IMR-90 (cell line): ENCODE results near the gene CDK12. TPM values are rescaled to one million over a fixed set of nuclear protein-coding genes. Genes with fewer than 3 reads are reported as not detected.

Experiments used
- ATAC-seq: fragments of 200-7000 bp; cut with Tn5 transposase; 2 replicates; pipeline ENCODE4 v1.9.1; 2020; ENCODE audit warnings: low read depth, mild to moderate bottlenecking, moderate library complexity
- BruUV-seq: library from RNA; stranded (reverse); fragments of 400-500 nt; replicated peaks from 2 replicates; lab custom pipeline; 2021; lab: Mats Ljungman, UMichigan
- CTCF ChIA-PET: fragments of 300-600 bp; formaldehyde crosslinking; extraction: SDS; loops from one replicate; lab custom pipeline; 2021; ENCODE audit warnings: antibody characterized with exemption; lab: Yijun Ruan, JAX
- POLR2A ChIA-PET: fragments of 300-600 bp; sonication (Branson Sonifier 250); formaldehyde crosslinking; loops from one replicate; lab custom pipeline; 2022; ENCODE audit warnings: antibody characterized with exemption; ENCODE audit not compliant: unreplicated experiment; lab: Charles Lee
- DNase-seq: peaks from one replicate; pipeline ENCODE4 v3.0.0; 2013
- H2AFZ ChIP-seq: replicated peaks from 2 replicates; pipeline ENCODE3; 2013; ENCODE audit warnings: low read length, mild to moderate bottlenecking; ENCODE audit not compliant: poor library complexity
- H2AK5ac ChIP-seq: 2 replicates; pipeline ENCODE4 v1.6.1; 2013; ENCODE audit warnings: low read depth, low read length, inconsistent platforms
- H2AK9ac ChIP-seq: replicated peaks from 2 replicates; pipeline ENCODE3; 2013; ENCODE audit warnings: mild to moderate bottlenecking, low read depth, low read length, moderate library complexity; ENCODE audit not compliant: poor library complexity
- H2BK120ac ChIP-seq: 2 replicates; pipeline ENCODE4 v1.6.1; 2013; ENCODE audit warnings: low read depth, low read length, inconsistent platforms
- H2BK15ac ChIP-seq: 3 replicates; pipeline ENCODE4 v1.6.1; 2013; ENCODE audit warnings: low read depth, low read length, inconsistent platforms
- H2BK20ac ChIP-seq: 2 replicates; pipeline ENCODE4 v1.6.1; 2013; ENCODE audit warnings: low read depth, mild to moderate bottlenecking, inconsistent platforms, low read length, moderate library complexity
- H2BK5ac ChIP-seq: 2 replicates; pipeline ENCODE4 v1.6.1; 2013; ENCODE audit warnings: mild to moderate bottlenecking, low read depth, low read length, inconsistent platforms; ENCODE audit not compliant: poor library complexity, severe bottlenecking
- H3K14ac ChIP-seq: replicated peaks from 2 replicates; pipeline ENCODE4 v1.6.1; 2013; ENCODE audit warnings: low read depth, low read length, inconsistent platforms
- H3K18ac ChIP-seq: 2 replicates; pipeline ENCODE4 v1.6.1; 2013; ENCODE audit warnings: low read depth, low read length, control low read depth
- H3K23ac ChIP-seq: 2 replicates; pipeline ENCODE4 v1.6.1; 2013; ENCODE audit warnings: low read depth, low read length, inconsistent platforms
- H3K27ac ChIP-seq: 2 replicates; pipeline ENCODE4 v1.5.1; 2013; ENCODE audit warnings: mild to moderate bottlenecking, control low read depth, low read length; ENCODE audit not compliant: insufficient read depth
- H3K27me3 ChIP-seq: 2 replicates; pipeline ENCODE4 v1.6.1; 2013; ENCODE audit warnings: low read length; ENCODE audit not compliant: control insufficient read depth, insufficient read depth
- H3K36me3 ChIP-seq: 2 replicates; pipeline ENCODE4 v1.6.1; 2013; ENCODE audit warnings: low read length, mixed read lengths; ENCODE audit not compliant: control insufficient read depth, insufficient read depth
- H3K4ac ChIP-seq: 2 replicates; pipeline ENCODE4 v1.6.1; 2013; ENCODE audit warnings: low read depth, low read length, inconsistent platforms
- H3K4me1 ChIP-seq: 2 replicates; pipeline ENCODE4 v1.6.1; 2013; ENCODE audit warnings: low read length, mixed read lengths; ENCODE audit not compliant: control insufficient read depth, insufficient read depth
- H3K4me2 ChIP-seq: 2 replicates; pipeline ENCODE4 v1.6.1; 2013; ENCODE audit warnings: low read depth, mild to moderate bottlenecking, control low read depth, low read length, moderate library complexity
- H3K4me3 ChIP-seq: 2 replicates; pipeline ENCODE4 v1.5.1; 2013; ENCODE audit warnings: low read depth, mild to moderate bottlenecking, control low read depth, low read length, moderate library complexity; ENCODE audit not compliant: insufficient read depth
- H3K56ac ChIP-seq: 2 replicates; pipeline ENCODE4 v1.6.1; 2013; ENCODE audit warnings: low read length, inconsistent platforms; ENCODE audit not compliant: insufficient read depth; ENCODE audit errors: extremely low read depth
- H3K79me1 ChIP-seq, 2 experiments: 2 replicates each; pipeline ENCODE4 v1.6.1; 2013; ENCODE audit warnings: low read length in 2 of 2, inconsistent platforms in 1 of 2, low read depth in 1 of 2
- H3K9ac ChIP-seq: 2 replicates; pipeline ENCODE4 v1.6.1; 2013; ENCODE audit warnings: low read depth, low read length, control low read depth
- H3K9me1 ChIP-seq: 2 replicates; pipeline ENCODE4 v1.6.1; 2013; ENCODE audit warnings: low read length, inconsistent platforms; ENCODE audit not compliant: insufficient read depth
- H3K9me3 ChIP-seq: 2 replicates; pipeline ENCODE4 v1.6.1; 2013; ENCODE audit warnings: low read length; ENCODE audit not compliant: control insufficient read depth, insufficient read depth
- H4K20me1 ChIP-seq: 2 replicates; pipeline ENCODE4 v1.6.1; 2013; ENCODE audit warnings: low read length, inconsistent platforms; ENCODE audit not compliant: insufficient read depth
- H4K5ac ChIP-seq: 2 replicates; pipeline ENCODE4 v1.6.1; 2013; ENCODE audit warnings: mild to moderate bottlenecking, low read depth, low read length, control low read depth
- H4K8ac ChIP-seq, 2 experiments: 2 replicates each; pipeline ENCODE4 v1.6.1; 2013; ENCODE audit warnings: low read depth in 2 of 2, low read length in 2 of 2, control low read depth in 1 of 2, inconsistent platforms in 1 of 2
- H4K91ac ChIP-seq: 2 replicates; pipeline ENCODE4 v1.6.1; 2013; ENCODE audit warnings: low read depth, low read length, inconsistent platforms; ENCODE audit not compliant: insufficient read depth
- BHLHE40 ChIP-seq: fragments of 150-350 bp; IDR thresholded peaks from 2 replicates; pipeline ENCODE4 v1.6.1; 2016; ENCODE audit warnings: mild to moderate bottlenecking, low read depth, low read length
- CEBPB ChIP-seq: IDR thresholded peaks from 2 replicates; pipeline ENCODE4 v1.6.1; 2012; ENCODE audit warnings: low read depth, low read length, improper control_type of control experiment
- CHD1 ChIP-seq: IDR thresholded peaks from 2 replicates; pipeline ENCODE4 v1.6.1; 2012; ENCODE audit warnings: low read depth, low read length, improper control_type of control experiment
- CTCF ChIP-seq: conservative IDR thresholded peaks from 2 replicates; pipeline ENCODE4 v1.5.1; 2012; ENCODE audit warnings: mild to moderate bottlenecking, low read depth, low read length, improper control_type of control experiment
- ELK1 ChIP-seq: fragments of 150-350 bp; IDR thresholded peaks from 2 replicates; pipeline ENCODE4 v1.6.1; 2016; ENCODE audit warnings: low read depth, mild to moderate bottlenecking, low read length, moderate library complexity, borderline replicate concordance
- FOS ChIP-seq: fragments of 150-350 bp; IDR thresholded peaks from 2 replicates; pipeline ENCODE4 v1.6.1; 2016; ENCODE audit warnings: low read depth, low read length
- MAFK ChIP-seq: IDR thresholded peaks from 2 replicates; pipeline ENCODE4 v1.6.1; 2012; ENCODE audit warnings: low read depth, low read length, improper control_type of control experiment
- MAZ ChIP-seq: IDR thresholded peaks from 2 replicates; pipeline ENCODE4 v1.6.1; 2012; ENCODE audit warnings: low read depth, mild to moderate bottlenecking, low read length, improper control_type of control experiment, moderate library complexity, borderline replicate concordance
- MXI1 ChIP-seq: IDR thresholded peaks from 2 replicates; pipeline ENCODE4 v1.6.1; 2012; ENCODE audit warnings: low read depth, mild to moderate bottlenecking, low read length, moderate library complexity, borderline replicate concordance
- NFE2L2 ChIP-seq: fragments of 150-350 bp; IDR thresholded peaks from 2 replicates; pipeline ENCODE4 v1.6.1; 2016; ENCODE audit warnings: low read depth, mild to moderate bottlenecking, low read length
- POLR2A ChIP-seq: IDR thresholded peaks from 2 replicates; pipeline ENCODE4 v1.6.1; 2012; ENCODE audit warnings: mild to moderate bottlenecking, low read depth, low read length
- RAD21 ChIP-seq: IDR thresholded peaks from 2 replicates; pipeline ENCODE4 v1.6.1; 2012; ENCODE audit warnings: low read length, improper control_type of control experiment
- RCOR1 ChIP-seq: IDR thresholded peaks from 2 replicates; pipeline ENCODE4 v1.6.1; 2012; ENCODE audit warnings: mild to moderate bottlenecking, low read length, improper control_type of control experiment; ENCODE audit not compliant: insufficient replicate concordance
- RFX5 ChIP-seq: IDR thresholded peaks from 2 replicates; pipeline ENCODE4 v1.8.0; 2012; ENCODE audit warnings: low read depth, mild to moderate bottlenecking, low read length, moderate library complexity
- SMC3 ChIP-seq: fragments of 150-350 bp; IDR thresholded peaks from 2 replicates; pipeline ENCODE4 v1.6.1; 2016; ENCODE audit warnings: low read depth, mild to moderate bottlenecking, antibody characterized with exemption, low read length, moderate library complexity
- WGBS, 2 experiments: methylation state at CpG; one replicate each; pipeline versions ENCODE4 v1.1.5 to v1.1.7; 2013; ENCODE audit warnings: missing lambda C conversion rate in 2 of 2; ENCODE audit not compliant: insufficient read length in 1 of 2; ENCODE audit errors: extremely low coverage in 2 of 2; 5-methylcytosine and 5-hydroxymethylcytosine counted together
- dilution Hi-C: fragments of 300-500 bp; cut with HindIII; formaldehyde crosslinking; loops from one replicate; pipeline ENCODE4 v1.14.3; 2018; ENCODE audit warnings: low sequenced_read_pairs; ENCODE audit not compliant: unreplicated experiment
- in situ Hi-C: fragments of 300-500 bp; cut with MboI; formaldehyde crosslinking; loops from 3 replicates; pipeline ENCODE4 v1.14.3; 2019; ENCODE audit warnings: low sequenced_read_pairs, inconsistent platforms, mixed read lengths
- intact Hi-C: fragments of 100-400 bp; cut with micrococcal nuclease; formaldehyde crosslinking; loops from 2 replicates; pipeline ENCODE4 v1.10.0; 2022
- polyA plus RNA-seq, 3 experiments: library from polyadenylated mRNA; depleted of rRNA; stranded (reverse); fragments of >200 nt; gene quantifications; 2 replicates each; pipeline ENCODE4 v1.2.3, GENCODE V29; 2012; ENCODE audit warnings: low replicate concordance in 1 of 3
- total RNA-seq: library from RNA; depleted of rRNA; stranded (reverse); fragments of >200 nt; gene quantifications from 2 replicates; pipeline ENCODE4 v1.2.3, GENCODE V29; 2012
- TF ChIP-seq, protein P1 (sequence below): fragments of 150-350 bp; IDR thresholded peaks from 2 replicates; pipeline ENCODE4 v1.6.1; 2017; ENCODE audit warnings: mild to moderate bottlenecking, antibody characterized with exemption, low read length, low read depth

The CDK12 gene
- total and polyA plus RNA-seq, 2 of the 4 experiments (the other 2 are of a cell fraction): 16.1 to 27.1 TPM

- no peak overlapping the region for H3K56ac ChIP-seq
- no peak overlapping the region for H4K8ac ChIP-seq
- no TSS peak for BruUV-seq
- H3K4me2 ChIP-seq: no peak overlapping the region
- H2AK5ac ChIP-seq: no peak overlapping the region
- TF ChIP-seq, protein P1, sequence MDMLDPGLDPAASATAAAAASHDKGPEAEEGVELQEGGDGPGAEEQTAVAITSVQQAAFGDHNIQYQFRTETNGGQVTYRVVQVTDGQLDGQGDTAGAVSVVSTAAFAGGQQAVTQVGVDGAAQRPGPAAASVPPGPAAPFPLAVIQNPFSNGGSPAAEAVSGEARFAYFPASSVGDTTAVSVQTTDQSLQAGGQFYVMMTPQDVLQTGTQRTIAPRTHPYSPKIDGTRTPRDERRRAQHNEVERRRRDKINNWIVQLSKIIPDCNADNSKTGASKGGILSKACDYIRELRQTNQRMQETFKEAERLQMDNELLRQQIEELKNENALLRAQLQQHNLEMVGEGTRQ: no peak
- TF ChIP-seq POLR2A (no peak), CTCF (no peak), ELK1 (no peak), MAZ (no peak), MAFK (no peak), FOS (no peak), SMC3 (no peak), RCOR1 (no peak), MXI1 (no peak), CEBPB (no peak), NFE2L2 (no peak), BHLHE40 (no peak), RFX5 (no peak), CHD1 (no peak), RAD21 (no peak)
- no peak overlapping the region for H3K4me3 ChIP-seq
- WGBS, 2 experiments: no CpG with 5 or more reads among the region's 2 CpGs
- no peak overlapping the region for H2BK5ac ChIP-seq
- H2BK20ac ChIP-seq: no peak overlapping the region
- H3K18ac ChIP-seq: no peak overlapping the region
- in situ Hi-C loops: no loop called here
- no peak overlapping the region for H2AFZ ChIP-seq
- no peak overlapping the region for H3K9ac ChIP-seq
- no peaks in the 10 kb centered on the region for H3K9me3 ChIP-seq
- H2AK9ac ChIP-seq: no peak overlapping the region
- H4K20me1 ChIP-seq: no peaks in the 10 kb centered on the region
- dilution Hi-C loops: no loop called here
- CTCF ChIA-PET: interaction anchor here (0.6 kb wide), 1 partner anchor 282 kb away, joined by 3 read pairs; no protein-coding TSS in a partner anchor
- POLR2A ChIA-PET: no interaction called here
- no peaks in the 10 kb centered on the region for H3K4me1 ChIP-seq
- no peak overlapping the region for H3K27ac ChIP-seq
- H2BK15ac ChIP-seq: no peak overlapping the region
- ATAC-seq (no peak), DNase-seq (no peak)
- H4K5ac ChIP-seq: no peak overlapping the region
- H3K79me1 ChIP-seq: no peaks in the 10 kb centered on the region
- no peak overlapping the region for H3K23ac ChIP-seq
- 0 out of 2 replicates have a peak, but pooled peaks cover 4% of the 10 kb centered on the region for H3K9me1 ChIP-seq
- H3K14ac ChIP-seq: no peak overlapping the region
- no peak overlapping the region for H3K4ac ChIP-seq
- no peaks in the 10 kb centered on the region for H3K36me3 ChIP-seq
- H4K91ac ChIP-seq: no peak overlapping the region
- no peak overlapping the region for H2BK120ac ChIP-seq
- H3K27me3 ChIP-seq: peaks cover 29% of the 10 kb centered on the region
- intact Hi-C loops: no loop called here
Observed at GRCh38 chr17:39578272-39578671, 117.0 kb downstream of the CDK12 start.
